ENCODE measurements around the gene ACAP2.
A peak's percentile ranks its signal among the peaks of the same experiment; 100 is the strongest.
"Not testable (repeated sequence)": the region's sequence is repeated elsewhere in the genome, so short reads cannot be mapped to it uniquely, and the experiment has no call there.

The ACAP2 gene

GRCh38 chr3:195241592-195242355, 201.0 kb downstream of the ACAP2 start:
- no peak for DNase-seq

DNA sequence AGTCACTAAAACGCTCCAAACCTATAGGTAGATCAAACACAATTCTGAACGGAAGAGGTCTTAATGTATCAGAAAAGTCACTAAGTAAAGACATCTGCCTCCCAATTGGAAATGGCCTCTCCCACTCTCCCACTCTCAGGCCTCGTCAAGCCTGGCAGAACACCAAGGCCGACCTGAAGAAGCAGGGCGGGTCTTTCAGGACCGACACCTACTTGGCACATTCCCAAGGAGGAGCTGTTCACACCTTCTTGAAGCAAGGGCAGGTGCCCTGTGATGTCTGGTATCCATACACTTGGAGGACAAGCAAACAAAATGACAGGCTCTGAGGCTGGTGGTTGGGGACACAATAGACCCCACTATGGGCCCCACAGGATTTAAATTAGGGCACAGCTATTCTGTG, 201.9 kb downstream of the ACAP2 start:
- DNase-seq, result no peak

- no peak for DNase-seq
Observed at GRCh38 chr3:195240171-195240701, 202.6 kb downstream of the ACAP2 start.

GRCh38 chr3:195239121-195239520, 203.7 kb downstream of the ACAP2 start:
- no peak for DNase-seq

DNA sequence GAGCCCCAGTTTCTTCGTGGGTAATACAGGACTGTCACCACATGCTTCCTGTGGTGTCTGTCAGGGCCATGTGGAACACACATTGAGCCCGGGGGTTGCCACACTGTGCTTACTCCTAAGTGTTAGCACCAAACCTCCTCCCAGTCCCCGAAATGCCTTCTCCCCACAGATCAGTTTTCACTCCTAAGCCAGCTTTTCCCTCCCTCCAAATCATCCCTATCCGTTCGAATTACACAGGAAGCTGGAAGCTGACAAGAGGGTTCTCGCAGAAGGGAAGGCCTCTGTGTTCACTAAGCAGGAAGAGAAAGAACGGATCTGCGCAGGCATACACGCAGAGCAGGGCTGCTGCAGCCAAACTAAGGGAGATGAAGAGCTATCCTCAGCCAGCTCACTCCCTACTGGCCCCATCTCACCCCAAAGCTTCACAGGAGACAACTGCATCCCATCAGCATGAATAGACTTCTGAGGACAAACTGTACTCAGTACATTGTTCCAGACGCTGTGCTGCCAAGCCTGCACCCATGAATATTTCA, 204.2 kb downstream of the ACAP2 start:
- DNase-seq, result no peak

GRCh38 chr3:195238081-195238571, 204.7 kb downstream of the ACAP2 start:
- DNase-seq, result no peak

- DNase-seq, result no peak
Observed at GRCh38 chr3:195236801-195237570, 205.8 kb downstream of the ACAP2 start.

GRCh38 chr3:195236076-195236798, 206.6 kb downstream of the ACAP2 start:
- DNase-seq, result no peak

GRCh38 chr3:195230244-195230643, 212.6 kb downstream of the ACAP2 start:
- no peak for DNase-seq

DNA sequence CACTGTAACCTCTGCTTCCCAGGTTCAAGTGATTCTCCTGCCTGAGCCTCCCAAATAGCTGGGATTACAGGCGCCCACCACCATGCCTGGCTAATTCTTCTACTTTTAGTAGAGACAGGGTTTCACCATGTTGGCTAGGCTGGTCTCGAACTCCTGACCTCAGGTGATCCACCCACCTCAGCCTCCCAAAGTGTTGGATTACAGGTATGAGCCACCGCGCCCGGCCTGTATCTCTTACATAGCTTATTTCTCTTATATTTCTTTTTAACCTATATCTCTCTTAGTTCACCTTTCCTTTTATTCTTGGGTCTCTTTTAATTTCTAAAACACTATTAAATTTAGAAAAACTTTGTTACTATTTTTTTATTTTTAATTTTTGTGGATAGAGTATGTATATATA, 213.9 kb downstream of the ACAP2 start:
- DNase-seq, result not testable (repeated sequence)

DNA sequence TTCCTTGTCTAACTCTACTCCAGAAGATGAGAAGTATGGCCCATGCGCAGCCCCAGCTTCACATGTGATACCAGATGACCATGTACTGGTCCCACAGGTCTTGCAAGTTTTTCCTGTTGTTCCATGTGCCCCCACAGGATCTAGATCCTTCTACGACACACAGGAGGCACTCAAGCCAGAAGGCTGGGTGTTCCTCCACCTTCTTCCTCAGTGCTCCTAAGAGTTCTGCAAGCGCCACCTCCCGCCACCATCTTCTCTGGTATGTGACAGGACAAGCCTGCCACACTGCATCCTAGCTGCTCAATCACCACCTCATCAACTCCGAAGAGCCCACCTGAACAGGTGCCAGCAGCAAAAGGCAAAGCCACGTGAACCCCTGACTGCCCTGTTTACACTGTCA, 214.9 kb downstream of the ACAP2 start:
- no peak for DNase-seq

GRCh38 chr3:195226900-195227447, 215.8 kb downstream of the ACAP2 start:
- peak; percentile 60 for DNase-seq

DNA sequence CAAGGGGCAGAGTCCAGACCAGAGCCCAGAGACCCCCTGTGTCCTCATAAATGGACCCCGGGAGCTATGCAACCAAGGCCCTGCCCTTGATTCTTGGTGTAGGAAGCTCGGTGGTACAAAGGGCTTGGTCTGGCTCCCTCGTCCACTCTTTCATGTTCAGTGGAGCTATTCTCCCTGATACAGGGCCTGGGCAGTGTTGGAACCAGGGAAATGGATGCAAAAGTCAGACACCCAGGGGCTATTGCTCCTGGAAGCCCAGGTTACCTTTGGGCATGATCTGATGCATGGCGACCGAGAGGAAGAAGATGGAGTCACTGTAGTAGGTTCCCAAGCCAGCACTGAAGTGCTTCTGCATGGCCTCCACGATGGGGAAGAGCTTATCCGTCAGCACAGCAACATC, 216.4 kb downstream of the ACAP2 start:
- DNase-seq, result no peak

GRCh38 chr3:195224980-195225580, 217.7 kb downstream of the ACAP2 start:
- no peak for DNase-seq
